GM19193 (cell line): ENCODE data around the gene DPPA2.

Experiments used
- POLR2A ChIP-seq: IDR thresholded peaks from 4 replicates; pipeline ENCODE4 v1.6.1; 2011; ENCODE audit not compliant: insufficient read depth, insufficient read length; ENCODE audit errors: extremely low read depth

The DPPA2 gene

DNA sequence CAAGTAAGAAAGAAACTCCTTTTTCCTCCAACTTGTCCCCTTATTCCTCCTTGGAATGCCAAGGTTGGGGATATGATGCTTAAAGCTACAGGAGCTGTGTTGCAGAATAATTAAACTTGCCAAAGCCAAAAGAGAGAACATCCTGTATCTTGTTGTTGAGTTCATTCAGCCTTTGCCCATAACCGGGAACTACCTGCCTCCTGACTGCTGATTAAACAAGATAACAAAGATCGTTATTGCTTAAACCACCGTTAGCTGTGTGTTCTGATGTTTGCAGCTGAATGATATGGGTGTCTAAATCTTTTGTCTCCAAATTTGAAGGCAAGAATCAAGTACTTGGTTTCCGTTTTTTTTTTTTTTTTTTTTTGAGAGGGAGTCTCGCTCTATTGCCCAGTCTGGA is 61.5 kb downstream of the DPPA2 start:
- TF ChIP-seq POLR2A, result no peak

DNA sequence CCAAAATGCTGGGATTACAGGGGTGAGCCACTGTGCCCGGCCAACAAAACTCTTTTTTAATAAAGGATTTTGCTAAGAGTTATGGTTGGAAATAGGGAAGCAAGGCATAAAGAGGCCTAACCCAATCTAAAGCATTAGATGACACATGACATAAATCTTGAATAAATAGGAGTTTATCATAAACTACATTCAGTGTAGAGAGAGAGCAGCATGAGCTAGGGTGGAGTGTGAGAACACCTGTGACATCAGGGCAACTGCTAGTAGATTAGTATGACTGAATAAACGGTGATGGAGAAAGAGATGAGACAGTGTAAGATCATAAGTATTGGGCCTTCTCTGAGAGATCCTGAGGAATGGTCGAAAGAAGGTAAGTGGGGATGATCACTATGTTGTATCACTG is 63.7 kb downstream of the DPPA2 start:
- no peak for TF ChIP-seq POLR2A
